Stimulated activated CD8-positive, alpha-beta memory T cell treated with anti-CD3 and anti-CD28 coated beads, Interleukin-15, amount 100 ng/mL, for 1 hour (primary cell): ENCODE measurements around the gene ELN.
"Not testable (repeated sequence)": the region's sequence is repeated elsewhere in the genome, so short reads cannot be mapped to it uniquely, and the experiment has no call there.

Experiments
- DNase-seq: peaks from one replicate; pipeline ENCODE4 v3.0.0-alpha.2; 2020; ENCODE audit warnings: low read depth

Gene ELN

DNA sequence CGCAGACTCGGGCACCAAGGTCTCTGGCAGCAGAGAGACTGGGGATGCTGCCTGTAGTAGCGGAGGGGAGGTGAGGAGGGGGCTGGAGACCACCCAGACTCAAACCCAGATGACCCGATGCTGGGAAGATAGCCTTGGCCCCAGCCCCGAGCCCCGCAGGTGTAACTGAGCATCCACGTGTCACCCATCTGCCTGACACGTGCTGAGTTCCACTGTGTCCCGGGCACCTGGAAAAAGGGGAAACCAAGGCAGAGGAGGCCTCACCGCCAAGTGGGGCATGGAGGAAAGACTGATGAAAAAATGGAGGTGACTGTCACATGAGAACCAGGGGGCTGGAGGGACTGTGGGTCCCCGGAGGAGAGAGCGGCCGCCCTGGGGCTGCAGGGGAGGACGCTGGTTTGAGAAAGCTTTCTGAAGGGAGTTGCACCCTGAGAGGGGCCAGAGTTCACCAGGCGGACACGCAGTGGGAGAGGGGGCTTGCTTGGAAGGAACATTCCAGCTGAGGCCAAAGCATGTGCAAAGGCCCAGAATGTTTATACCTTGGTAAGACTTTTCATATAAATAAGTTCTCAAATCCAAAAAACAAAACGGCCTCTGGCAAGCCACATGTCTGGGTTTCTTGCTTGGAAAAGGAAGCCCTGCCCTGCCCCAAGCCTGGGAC lies 27.4 kb upstream of the ELN start:
- DNase-seq: no peak

DNA sequence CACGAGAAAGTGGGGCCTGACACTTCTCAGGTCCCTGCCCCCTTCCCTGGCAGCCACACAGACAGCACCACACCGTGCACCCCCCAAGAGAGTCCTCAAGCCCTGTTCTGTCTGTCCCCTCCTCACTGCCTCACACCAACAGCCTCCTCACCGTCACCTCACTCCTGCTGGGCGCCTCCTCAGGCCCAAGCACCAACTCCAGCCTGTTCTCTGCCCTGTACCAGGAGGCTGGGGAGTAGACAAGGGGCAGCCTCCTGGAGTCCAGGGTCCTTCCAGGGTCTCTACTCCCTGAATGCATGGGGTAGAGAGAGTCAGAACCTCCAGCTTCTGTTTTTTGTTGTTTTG lies 26.9 kb upstream of the ELN start:
- no peak for DNase-seq

DNA sequence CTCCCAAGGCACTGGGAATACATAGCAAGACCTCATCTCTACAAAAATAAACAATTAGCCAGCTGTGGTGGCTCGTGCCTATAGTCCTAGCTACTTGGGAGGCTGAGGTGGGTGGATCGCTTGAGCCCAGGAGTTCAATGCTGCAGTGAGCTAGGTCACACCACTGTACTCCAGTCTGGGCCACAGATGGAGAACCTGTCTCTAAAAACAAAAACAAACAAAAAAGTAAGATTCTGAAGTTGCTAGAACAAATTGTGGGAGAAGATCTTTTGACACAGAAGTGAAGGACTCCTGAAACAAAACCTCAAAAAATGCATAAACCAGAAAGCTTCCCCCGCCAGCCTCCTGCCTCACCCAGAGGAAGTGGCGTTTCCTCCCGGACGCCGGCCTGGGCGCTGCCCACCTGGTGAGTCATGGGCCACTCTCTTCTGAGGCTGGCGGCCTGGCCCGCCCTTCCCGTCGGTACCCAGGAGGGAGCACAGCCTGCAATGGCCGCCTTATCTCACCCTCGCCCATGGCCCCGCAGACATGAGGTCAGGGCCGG lies 25.4 kb upstream of the ELN start:
- no peak for DNase-seq

DNA sequence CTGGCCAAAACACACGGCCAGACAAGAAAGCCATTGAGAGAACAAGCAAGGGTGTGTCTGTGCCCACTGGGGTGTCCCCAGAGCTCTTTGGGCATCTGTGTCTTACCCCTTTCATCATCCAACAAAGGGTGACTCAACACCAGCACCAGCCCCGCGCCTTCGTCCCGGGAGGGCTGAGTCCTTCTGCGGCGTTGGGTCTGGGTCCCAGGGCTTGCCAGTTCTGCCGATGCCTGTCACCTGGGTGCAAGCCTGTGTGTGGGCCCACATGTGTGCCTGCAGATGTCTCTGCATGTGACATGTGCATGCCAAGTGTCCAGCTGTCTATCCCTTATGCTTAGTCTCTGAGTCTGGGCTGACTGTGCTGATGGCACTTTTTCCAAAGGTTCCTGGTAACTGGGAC lies 24.4 kb upstream of the ELN start:
- no peak for DNase-seq

DNA sequence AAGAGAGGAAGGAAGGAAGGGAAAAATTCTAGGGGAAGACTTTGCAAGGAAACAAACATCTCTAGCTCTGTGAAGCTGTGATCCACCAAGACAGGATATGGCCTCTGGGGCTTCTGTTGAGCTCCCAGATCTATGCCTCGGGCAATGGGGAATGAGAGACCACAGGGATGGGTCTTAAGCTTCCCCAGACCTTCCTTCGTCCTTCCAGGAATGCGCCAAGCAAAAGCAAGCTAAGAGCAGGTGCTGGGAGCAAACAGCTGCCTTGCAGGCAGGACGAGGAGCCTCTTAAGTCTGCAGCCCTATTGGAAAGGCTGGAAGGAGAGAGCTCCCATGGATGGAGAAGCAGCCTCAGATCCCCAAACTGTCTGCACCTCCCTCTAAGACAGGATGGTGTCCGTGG lies 21.9 kb upstream of the ELN start:
- no peak for DNase-seq

DNA sequence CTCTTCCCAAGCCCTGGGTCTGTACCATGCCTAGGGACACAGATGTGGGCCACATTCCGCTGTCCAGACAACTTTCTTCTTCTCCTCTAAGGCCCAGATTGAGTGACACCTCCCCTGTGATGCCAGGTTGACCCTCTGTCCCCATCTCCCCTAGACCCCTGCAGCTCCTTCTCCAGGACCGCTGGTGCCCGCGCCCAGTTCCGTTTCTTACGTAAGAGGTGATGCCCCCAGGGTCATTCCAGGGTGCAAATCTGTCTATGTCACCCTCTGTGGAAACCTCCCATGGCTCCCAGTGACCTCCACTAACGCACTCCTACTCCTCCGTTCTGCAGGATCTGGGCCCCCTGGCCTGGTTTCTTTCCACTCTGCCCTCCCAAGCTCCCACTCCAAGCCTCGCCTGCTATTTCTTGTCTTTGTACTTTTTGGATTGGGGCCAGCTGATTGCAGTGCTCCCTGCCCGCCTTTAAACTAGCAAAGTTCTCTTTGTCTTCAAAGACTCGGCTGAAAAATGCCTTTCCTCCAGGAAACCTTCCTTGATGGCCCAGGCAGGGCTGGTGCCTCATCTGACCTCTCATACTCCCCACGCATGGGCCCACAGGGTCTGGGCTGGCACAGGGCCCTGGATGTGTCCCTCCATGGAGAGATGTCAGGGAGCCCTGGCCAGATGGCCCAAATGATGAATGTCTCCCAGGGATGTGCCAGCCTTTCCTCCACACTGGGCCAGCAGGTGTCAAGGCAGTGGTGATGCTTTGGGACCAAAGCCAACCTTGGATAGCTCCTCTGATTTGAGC lies 21.3 kb upstream of the ELN start:
- no peak for DNase-seq

DNA sequence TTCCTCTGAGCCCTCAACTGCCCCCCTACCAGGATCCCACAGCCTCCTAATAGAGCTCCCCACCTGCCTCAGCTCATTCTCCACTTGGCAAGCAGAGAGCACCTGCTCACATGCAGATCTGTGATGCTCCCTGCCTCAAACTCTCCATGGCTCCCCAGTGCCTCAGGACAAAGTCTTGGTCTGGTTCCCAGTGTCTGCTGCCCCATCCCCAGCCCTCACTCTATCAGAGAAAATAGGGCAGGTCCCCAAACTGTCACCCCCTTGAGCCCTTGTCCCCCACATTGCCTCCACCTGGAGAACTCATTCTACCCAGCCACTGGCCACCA lies 20.8 kb upstream of the ELN start:
- DNase-seq: no peak

- no peak for DNase-seq
These were observed 19.3 kb upstream of the ELN start for GRCh38 chr7:74008687-74009086.

DNA sequence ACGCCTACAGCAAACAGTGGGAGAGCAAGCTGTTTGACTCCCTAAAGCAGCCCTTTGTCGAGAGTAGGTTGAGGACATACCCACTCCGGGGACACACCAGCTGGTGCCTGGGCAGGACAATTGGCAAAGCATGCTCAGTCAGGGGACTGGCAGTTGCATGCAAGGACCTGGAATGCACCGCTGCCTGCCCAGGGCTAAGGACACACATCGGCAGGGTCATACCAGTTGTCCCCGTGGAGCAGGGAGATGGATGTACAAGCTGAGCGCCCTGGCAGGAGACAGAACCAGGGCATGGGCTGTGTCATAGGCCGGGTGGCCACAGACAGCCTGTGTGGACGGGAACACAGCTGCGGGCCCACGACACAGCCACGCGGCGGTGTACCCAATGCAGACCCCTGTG lies 18.3 kb upstream of the ELN start:
- DNase-seq: no peak

GRCh38 chr7:74010407-74010806 lies 17.6 kb upstream of the ELN start:
- DNase-seq: no peak

- not testable (repeated sequence) for DNase-seq
These were observed 16.6 kb upstream of the ELN start for GRCh38 chr7:74011421-74011820.

DNA sequence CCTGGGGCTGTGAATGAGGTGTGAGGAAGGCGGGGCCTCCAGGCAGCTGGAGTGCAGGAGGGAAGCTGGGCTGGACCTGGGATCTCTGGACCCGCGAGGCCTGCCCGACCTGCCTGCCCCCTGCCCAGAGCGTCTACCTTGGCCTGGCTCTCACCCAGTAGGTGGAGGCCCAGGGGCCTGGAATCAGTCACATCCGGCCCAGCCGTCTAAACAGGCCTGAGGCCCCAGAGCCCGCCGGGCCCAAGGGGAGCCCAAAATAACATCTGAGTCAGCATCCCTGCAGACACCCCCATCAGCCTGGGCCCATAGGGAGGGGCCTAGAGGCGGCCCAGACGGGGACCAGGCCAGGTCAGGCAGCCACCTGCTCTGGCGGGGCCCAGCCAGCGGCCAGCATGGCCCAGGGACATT lies 15.1 kb upstream of the ELN start:
- DNase-seq: no peak

DNA sequence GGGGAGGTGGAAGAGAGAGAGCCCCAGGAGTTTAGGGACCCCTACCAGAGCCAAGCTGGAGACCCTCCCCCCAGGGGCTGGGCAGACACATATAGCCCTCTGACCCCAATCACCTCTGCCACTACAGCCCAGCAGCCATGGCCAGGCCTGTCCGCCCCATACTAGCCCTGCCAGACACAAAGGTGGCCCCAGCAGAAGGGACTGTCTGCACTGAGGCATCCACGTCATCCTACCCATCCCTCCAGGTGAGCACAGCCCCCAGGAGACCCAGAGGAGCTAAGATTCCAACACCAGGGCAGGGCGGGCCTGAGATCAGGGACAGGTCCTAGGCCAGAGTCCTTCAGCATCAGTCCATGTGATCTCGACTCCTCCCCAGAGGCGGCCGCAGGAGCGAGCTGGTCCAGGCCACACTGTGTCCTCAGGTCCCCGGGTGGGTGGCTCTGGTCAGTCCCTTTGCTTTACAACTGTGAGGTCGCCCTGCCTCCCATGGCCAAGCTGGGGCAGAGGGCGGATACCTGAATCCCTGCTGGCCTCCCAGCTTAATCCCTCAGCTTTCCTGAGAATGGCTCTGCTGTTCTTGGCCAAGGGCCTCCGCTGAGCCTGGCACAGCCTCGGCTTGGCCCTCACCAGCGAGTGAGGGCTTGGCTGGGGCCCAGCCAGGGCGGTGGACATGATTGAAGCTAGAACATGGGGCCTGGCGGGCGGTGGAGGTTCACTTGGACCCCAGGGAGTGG lies 14.3 kb upstream of the ELN start:
- DNase-seq: no peak

DNA sequence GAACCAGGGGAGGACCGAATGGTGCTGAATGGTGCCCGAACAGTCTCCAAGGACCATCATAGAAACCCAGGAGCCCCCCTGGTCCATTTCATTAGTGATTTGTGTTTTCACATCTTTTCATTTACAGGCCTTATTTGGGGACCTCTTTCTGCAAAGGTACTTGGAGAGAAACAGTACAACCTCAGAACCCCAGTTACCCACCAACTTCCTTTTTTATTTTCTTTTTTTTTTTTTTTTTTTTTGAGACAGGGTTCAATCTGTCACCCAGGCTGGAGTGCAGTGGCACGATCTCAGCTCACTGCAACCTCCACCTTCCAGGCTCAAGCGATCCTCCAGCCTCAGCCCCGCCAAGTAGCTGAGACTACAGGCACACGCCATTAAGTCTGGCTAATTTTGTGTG lies 13.0 kb upstream of the ELN start:
- no peak for DNase-seq

DNA sequence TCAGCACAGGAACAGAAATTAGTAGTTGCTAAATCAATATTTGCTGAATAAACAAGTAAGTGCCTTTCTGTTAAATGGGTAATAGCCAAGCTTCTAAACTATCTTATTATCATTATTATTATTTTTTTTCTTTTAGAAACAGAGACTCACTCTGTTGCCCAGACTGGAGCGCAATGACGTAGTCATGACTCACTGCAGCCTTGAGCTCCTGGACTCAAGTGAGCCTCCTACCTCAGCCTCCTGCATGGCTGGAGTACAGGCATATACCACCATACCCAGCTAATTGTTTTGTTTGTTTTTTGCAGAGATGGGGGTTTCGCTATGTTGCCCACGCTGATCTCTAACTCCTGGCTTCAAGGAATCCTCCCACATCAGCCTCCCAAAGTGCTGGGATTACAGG lies 12.3 kb upstream of the ELN start:
- DNase-seq: no peak

- no peak for DNase-seq
These were observed 10.8 kb upstream of the ELN start for GRCh38 chr7:74017125-74017524.

GRCh38 chr7:74018246-74018895 lies 9.6 kb upstream of the ELN start:
- no peak for DNase-seq

- DNase-seq: no peak
These were observed 8.8 kb upstream of the ELN start for GRCh38 chr7:74019149-74019548.

DNA sequence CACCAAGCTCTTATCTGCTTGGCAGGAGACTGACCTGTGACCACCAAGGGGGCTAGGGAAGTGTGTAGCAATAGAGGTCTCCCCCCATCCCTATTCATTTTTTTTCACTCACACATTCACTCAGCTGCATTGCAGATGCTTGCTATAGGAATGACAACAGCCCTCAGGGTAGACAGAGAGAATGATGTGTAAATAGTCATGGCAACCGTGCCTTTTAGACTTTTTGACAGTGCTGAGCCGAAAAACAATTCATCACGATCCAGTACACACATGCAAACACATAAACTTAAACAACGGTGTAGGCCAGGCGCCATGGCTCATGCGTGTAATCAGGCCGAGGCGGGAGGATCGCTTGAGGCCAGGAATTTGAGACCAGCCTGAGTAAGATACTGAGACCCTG lies 7.6 kb upstream of the ELN start:
- no peak for DNase-seq

GRCh38 chr7:74021546-74022320 lies 6.2 kb upstream of the ELN start:
- no peak for DNase-seq

DNA sequence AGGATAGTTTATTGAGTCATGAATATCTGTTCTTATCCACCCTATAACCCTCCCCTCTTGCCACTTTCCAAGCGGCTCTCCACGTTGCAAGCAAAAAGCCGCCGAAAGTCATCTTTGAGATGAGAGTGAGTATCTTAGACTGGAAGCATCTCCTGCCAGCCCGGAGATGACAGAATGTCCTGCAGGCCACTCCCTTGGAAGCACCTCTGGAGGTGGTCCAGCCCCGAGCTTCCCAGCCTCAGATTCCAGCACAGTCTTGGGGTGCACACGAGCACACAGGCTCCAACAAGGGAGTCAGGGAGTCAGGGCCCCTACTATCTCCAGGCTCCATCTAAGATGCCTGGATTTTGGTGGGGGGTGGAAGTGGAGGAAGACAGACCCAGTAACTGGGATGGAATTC lies 5.5 kb upstream of the ELN start:
- DNase-seq: no peak

GRCh38 chr7:74023092-74023536 lies 4.9 kb upstream of the ELN start:
- DNase-seq: no peak
